HG03095 (cell line): ENCODE data around the gene RAB11A.

Source experiments
- ATAC-seq: cut with Tn5 transposase; IDR thresholded peaks from one replicate; pipeline ENCODE4 v1.9.1; 2021; ENCODE audit warnings: moderate library complexity; ENCODE audit not compliant: unreplicated experiment

RAB11A gene

GRCh38 chr15:65914981-65915925 is 46.0 kb downstream of the RAB11A start:
- ATAC-seq = no peak

DNA sequence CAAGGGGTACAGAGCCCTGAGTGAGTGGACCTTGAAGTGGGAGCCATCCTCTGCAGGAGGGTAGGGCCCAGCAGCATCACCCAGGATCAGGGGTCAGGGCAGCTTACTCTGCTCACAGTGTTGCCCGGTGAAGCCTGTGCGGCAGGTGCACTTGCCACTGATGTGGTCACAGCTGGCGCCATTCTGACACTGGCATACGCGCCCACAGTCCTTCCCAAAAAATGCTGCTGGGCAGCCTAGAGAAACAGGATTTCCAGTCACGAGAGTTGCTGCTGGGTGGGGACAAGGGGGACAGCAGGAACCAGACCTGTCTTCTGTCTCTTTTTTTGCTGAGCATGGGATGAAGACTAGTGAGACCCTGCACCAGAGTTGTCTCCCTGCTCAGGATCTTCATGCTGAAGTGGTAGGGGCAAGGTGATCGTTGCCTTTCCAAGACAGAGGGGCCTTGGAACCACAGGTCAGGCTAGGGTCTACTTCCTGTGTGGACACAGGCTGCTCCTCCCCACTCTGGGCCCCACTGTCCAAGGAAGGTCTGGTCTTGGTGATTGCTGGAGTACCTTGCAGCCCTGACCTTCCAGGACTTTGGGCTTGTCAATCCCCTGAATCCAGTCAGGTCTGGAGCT is 46.9 kb downstream of the RAB11A start:
- ATAC-seq = no peak

DNA sequence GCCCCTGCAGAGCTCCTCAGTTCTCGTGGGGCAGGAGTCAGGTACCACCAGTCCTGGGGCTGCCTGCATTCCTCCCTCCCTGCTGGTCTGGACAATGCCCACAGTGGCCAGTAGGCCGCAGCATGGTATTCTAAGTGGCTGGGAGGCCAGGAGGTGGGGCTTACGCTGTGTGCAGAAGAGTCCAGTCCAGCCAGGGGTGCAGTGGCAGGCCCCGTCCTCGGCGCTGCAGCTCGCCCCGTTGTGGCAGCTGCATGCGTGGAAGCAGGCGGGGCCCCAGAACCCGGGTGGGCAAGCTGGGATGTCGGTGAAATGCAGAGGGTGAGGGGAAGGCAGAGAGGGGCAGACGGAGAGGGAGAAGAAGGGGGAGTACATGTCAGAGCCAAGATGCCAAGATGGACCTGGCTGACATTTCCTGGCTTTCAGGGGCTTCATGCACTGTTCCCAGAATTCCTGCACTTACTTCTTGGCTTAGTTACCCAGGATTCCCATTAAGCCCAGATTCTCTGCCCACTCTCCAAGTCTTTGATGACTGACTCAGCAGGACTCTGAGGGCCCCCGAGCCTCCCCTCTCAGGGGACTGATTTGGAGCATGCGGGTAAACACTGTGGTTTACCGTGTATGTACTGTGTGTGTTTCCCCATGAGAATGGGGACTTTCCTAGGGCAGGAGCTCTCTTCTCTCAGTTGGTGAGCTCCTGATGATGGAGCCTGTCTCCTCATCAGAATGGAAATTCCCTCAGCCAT is 47.5 kb downstream of the RAB11A start:
- ATAC-seq = peak; percentile 48

DNA sequence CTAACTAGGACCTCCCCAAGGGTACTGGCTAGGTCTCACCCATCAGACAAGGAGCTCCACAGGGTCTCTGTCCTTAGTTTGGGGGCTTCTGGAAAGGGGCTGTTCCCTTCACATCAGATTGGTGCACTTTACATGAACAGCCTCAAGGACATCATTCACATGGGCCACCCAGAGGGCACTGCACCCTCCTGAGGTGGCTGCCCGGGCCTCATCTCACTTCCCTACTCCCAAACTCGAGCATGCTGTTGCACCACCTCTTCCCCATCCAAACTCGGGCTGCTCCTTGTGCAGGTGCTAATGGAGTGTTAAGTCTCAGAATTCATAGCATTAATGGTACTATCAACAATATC is 48.1 kb downstream of the RAB11A start:
- ATAC-seq = no peak

GRCh38 chr15:65917936-65918335 is 48.6 kb downstream of the RAB11A start:
- ATAC-seq = no peak

- ATAC-seq = no peak
Observed at GRCh38 chr15:65918357-65918920, 49.1 kb downstream of the RAB11A start.

DNA sequence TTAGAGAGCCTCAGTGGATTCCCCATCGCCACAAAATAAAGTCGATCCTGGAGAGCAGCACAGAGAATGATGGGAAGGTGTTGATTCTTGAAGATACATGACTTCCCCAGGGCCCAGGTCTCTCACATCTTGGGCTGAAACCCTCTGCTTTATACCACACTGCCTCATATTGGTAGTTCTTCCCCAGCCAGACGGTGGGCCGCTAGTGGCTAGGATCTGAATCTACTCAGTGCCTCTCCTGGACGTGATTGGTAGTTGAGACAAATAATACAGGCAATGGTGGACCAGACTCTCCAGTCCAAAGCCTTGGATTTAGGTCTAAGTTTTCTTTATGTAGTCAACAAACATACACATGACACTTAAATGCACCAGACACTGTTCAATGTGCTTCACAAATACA is 49.7 kb downstream of the RAB11A start:
- ATAC-seq = no peak

DNA sequence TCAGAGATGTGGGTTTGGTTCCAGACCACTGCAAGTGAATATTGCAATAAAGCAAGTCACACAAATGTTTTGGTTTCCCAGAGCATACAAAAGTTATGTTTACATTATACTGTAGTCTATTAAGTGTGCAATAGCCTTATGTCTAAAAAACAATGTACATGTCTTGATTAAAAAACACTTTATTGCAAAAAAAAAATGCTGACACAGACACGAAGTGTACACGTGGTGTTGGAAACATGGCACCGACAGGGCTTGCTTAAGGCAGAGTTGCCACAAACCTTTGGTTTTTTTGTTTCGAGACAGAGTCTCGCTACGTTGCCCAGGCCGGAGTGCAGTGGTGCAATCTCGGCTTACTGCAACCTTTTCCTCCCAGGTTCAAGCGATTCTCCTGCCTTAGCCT is 50.1 kb downstream of the RAB11A start:
- ATAC-seq = no peak

- no peak for ATAC-seq
Observed at GRCh38 chr15:65920121-65920520, 50.8 kb downstream of the RAB11A start.

DNA sequence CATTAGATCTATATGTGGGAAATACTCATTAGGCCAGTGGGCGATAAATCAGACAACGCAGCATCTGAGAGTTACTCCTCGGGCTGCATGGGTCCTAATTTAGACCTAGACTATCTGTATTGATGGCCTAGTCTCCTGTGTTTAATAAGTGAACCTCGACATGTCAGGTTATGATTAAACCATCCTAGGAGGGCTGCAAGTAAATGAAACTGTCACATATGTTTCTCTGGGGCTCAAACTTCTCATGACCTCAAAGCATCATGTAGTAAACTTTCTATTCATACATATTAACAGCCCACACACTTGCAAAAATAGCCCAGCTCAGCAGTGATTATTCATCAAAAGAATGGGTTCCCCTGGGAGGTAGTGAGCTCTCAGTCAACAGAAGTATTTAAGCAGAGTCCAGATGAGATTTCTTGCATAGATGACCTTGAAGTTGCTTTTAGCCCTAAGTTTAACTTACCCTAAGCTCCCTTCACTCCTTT is 51.6 kb downstream of the RAB11A start:
- peak; percentile 35 for ATAC-seq

- no peak for ATAC-seq
Observed at GRCh38 chr15:65921780-65922179, 52.5 kb downstream of the RAB11A start.

DNA sequence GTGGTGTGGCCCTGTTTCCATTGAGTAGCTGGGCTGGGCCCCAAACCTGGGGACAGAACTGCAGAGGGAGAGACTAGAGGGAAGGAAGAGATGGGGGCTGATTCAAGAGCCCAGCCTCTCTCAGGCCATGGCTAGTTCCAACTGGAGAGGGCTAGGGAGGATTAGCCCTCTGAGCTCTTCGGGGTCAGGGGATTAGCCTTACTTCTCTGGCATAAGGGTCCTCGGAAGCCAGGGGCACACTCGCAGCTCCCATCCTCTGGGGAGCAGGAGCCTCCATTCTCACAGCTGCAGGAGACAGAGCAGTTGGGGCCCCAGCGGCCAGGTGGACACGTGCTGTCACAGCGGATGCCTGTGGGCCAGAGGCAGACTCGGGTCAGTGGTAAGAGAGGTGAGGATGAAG is 53.3 kb downstream of the RAB11A start:
- ATAC-seq = no peak

DNA sequence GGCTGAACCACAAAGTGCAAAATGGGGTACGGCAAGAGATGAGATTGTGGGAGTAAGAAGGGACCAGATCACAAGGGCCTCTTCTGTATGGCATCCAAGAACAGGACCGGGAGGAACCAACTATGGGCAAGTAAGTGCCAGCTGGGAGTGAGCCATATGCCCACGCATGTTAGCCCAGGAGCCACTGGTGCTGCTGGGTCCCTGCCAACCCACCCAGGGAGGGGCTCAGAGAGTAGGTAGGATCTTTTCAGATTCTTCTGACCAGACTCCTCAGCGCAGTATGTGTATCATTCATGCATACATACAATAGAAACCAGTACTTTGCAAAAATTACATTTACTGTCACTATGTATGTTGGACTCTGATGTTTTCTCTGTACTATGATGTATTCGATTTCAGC is 54.0 kb downstream of the RAB11A start:
- ATAC-seq = no peak

- no peak for ATAC-seq
Observed at GRCh38 chr15:65924004-65924403, 54.7 kb downstream of the RAB11A start.

GRCh38 chr15:65925338-65925737 is 56.0 kb downstream of the RAB11A start:
- no peak for ATAC-seq

- no peak for ATAC-seq
Observed at GRCh38 chr15:65926459-65926858, 57.2 kb downstream of the RAB11A start.

DNA sequence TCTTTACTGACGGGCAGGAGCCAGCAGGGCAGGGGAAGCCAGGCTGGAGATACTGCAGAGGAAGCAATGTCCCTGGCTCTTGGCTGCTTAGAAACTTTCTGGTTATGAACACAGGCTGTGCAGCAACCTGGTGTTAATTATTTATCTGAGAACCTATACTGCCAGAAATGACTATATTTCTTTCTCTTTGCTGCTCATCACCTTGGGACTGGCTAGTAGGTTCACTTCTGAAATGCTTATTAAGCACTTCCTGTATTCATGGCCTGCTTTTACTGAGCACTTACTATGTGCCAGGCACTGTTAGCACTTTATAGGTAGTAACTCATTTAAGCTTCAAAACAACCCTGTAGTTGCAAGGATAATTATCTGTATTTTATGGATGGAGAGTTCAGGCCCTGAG is 57.6 kb downstream of the RAB11A start:
- no peak for ATAC-seq

GRCh38 chr15:65927545-65927944 is 58.3 kb downstream of the RAB11A start:
- no peak for ATAC-seq

DNA sequence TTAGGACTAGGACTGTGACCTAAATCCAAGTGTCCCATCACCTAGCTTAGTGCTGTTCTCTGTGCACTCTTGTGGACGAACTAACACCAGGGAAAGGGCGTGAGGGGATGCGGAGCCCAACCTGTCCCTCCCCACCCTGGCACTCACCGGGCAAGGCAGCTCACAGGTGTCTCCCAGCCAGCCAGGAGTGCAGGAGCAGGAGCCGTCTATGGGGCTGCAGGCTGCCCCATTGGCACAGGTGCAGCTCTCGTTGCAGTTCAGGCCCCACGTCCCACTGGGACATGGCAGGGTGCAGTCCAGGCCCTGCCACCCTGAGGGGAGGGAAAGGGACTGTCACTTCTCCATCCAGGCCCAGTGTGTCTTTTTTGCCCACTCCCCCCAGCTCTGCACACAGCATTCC is 60.3 kb downstream of the RAB11A start:
- ATAC-seq = no peak

- ATAC-seq = no peak
Observed at GRCh38 chr15:65930134-65930533, 60.8 kb downstream of the RAB11A start.

DNA sequence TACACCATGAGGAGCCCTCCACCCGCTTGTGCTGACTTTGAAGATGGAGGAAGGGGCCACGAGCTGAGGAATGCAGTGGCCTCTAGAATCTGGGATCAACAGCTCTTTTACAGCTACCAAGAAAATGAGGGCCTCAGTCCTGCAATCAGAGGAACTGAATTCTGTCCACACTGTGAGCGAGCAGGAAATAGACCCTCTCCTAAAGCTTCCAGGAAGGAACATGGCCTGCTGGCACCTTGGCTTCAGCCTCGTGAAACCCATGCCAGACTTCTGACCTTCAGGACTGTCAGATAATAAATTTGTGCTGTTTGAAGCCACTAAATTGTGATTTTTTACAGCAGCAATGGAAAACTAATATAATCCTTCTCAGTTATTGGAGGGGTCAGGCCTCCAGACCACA is 61.9 kb downstream of the RAB11A start:
- ATAC-seq = no peak
